ENCODE data around the gene ARL2.
"Not testable (repeated sequence)": the region's sequence is repeated elsewhere in the genome, so short reads cannot be mapped to it uniquely, and the experiment has no call there.

The ARL2 gene

DNA sequence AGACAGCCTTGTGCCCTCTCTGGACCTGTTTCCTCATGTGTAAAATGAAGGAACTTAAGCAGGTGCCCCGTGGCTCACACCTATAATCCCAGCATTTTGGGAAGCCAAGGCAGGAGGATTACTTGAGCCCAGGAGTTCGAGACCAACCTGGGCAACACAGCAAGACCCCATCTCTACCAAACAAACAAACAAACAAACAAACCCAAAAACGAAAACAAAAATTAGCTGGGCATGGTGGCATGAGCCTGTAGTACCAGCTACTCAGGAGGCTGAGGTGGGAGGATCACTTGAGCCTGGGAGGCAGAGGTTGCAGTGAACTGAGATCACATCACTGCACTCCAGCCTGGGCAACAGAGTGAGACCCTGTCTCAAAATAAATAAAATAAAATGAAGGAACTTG lies 10.0 kb upstream of the ARL2 start:
- in situ Hi-C loops (cut with MboI; ENCODE audit: low sequenced_read_pairs), result not testable (repeated sequence)

DNA sequence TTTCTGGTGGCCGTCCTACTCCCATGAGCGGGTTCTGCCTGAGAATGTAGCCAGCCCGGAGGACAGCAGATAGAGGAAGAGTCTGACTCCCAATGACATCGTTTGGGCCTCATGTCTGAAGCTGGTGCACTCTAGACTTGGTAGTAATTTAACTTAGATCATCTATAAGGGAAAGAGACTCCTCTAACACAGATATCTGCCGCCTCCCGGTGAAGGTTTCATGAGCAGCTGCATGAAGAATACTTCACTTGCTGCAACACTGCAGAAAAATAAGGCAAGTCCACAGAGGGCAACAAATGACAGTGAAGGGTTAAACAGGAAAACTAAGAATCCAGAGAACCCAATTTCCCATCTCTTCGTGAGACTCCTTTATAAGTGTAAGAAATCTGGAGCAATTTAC lies 5.9 kb upstream of the ARL2 start:
- in situ Hi-C loops (cut with MboI; ENCODE audit: low sequenced_read_pairs), result no loop called here

DNA sequence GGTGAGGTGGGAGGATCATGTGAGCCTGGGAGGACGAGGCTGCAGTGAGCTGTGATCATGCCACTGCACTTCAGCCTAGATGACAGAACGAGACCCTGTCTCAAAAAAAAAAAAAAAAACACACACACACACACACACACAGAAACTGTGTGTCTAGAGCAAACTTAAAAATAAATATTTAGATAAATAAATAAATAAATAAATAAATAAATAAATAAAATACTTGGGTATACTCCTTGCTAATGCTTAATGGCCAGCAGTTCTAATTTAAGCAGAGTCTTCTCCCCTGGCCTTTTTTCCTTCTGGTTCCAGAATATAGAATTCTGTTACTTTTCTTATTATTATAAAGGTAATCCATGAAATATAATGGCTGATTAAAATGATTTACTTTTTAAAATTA lies 5.1 kb upstream of the ARL2 start:
- in situ Hi-C loops (cut with MboI; ENCODE audit: low sequenced_read_pairs), result no loop called here

DNA sequence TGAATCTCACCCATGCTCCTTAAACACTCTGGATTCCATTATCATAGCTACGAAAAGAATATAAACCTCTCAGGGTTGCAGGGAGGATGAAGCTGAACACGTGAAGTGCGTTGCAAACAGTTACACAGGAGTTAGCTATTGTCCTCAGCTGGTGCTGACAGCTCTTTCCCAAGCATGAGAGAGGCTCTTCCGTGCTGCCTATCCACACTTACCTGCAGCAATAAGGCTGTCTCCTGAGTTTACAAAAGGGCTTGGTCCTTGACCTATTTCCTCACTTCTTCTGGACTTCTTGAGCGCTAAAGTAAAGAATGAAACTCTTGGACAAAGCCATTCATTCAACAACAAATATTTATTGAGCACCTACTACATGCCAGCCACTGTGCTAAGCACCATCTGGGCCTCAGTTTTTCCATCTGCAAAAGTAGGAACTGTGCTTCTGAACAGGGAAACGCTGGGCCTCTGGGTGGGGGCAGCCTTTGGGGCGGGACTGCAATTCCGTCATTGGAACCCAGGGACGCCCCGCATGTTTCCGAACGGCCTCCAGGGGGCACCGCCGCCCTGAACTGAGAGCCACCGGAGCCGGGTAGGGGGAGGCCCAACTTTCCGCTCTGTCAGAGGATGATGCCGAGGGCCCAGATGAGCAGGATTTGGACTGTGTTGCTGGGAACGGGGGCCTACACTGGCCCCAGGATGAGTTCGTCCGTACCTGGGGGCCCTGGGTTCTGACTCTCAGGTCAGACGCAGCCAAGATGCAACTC lies 651 bp upstream of the ARL2 start:
- in situ Hi-C loops (cut with MboI; ENCODE audit: low sequenced_read_pairs), result no loop called here

DNA sequence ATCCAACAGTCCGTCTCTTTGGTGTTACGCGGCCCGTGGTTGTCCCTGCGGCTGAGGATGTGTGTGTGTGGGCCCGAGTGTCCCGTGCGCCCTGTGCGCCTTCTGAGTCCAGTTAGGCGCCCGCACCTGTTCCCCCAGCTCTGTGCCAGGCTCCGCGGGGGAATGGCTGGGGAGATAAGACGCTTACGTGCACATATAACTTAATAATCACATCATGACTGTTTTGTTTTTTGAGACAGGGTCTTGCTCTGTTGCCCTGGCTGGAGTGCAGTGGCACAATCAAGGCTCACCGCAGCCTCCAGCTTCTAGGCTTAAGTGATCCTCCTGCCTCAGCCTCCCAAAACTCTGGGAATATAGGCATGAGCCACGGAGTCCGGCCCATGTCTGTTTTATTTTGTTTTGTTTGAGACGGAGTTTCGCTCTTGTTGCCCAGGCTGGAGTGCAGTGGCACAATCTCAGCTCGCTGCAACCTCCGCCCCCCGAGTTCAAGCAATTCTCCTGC lies 817 bp downstream of the ARL2 start:
- in situ Hi-C loops (cut with MboI; ENCODE audit: low sequenced_read_pairs), result no loop called here

DNA sequence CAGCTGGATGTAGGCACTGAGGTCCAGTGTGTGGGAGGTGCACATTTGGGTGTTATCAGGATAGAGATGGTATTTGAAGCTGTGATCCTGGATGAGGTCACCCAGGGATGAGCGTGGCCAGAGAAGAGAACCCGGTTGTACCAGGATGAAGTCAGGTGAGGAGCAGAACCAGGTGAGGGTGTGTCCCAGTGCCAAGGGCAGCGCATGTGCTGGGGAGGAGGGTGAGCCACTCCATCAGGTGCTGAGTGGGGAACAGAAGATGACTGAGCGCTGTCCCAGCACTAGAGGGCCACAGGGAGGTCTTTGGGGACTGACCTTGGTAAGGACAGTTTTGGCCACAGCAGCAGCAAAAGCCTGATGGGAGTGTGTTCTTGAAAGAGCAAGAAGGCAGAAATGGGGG lies 2.7 kb downstream of the ARL2 start:
- in situ Hi-C loops (cut with MboI; ENCODE audit: low sequenced_read_pairs), result no loop called here

DNA sequence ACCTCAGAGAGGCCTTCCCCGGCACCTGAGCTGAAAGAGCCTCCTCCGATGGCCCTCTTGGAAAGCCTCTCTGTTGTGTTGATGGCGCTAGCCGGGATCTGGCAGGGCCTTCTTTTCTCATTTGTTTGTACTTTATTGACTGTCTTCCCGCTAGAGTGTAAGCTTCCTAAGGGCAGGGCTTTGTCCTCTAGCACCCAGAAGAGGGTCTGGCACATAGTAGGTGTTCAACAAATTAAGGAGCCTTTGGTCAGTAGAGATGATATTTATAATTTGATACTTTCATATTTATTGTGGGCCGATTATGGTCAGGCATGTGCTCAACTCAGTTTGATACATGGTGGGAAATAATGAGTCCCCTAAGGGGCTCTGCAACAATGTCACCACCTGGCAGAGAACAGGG lies 4.0 kb downstream of the ARL2 start:
- in situ Hi-C loops (cut with MboI; ENCODE audit: low sequenced_read_pairs), result no loop called here

DNA sequence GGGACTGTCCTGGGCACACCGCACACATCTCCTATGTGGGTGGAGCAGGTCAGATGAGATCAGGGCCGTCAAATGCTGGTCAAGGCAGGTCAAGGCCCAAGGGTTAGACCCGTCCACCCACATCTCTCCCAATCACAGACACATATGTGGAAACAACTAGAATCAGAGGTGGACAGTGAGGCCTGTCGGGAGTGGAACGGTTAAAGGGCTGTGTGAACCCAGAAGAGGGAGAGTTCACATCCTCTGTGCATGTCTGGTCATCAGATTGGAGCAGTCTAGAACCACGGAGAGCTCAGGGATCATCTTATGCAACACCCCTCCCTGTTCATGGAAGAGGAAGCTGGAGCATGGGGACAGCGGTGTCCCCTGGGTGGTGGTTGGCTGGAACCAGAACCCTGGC lies 5.9 kb downstream of the ARL2 start:
- in situ Hi-C loops (cut with MboI; ENCODE audit: low sequenced_read_pairs), result no loop called here

DNA sequence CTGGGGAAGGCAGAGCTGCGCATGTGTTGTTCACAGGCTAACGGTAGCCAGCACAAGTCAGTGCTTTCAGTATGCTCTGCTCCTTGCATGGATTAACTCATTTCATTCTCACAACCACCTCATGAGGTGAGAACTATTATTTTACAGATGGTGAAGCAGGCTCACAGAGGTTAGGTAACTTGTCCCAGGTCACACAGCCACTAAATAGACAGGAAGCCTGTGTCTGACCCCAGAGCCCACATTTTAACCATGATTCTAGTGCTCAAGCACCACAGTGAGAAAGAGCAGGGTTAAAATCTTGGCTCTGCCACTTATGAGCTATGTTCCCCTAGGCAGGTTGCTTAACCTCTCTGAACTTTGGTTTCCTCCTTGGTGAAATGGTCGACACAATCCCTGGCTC lies 7.0 kb downstream of the ARL2 start:
- in situ Hi-C loops (cut with MboI; ENCODE audit: low sequenced_read_pairs), result no loop called here

DNA sequence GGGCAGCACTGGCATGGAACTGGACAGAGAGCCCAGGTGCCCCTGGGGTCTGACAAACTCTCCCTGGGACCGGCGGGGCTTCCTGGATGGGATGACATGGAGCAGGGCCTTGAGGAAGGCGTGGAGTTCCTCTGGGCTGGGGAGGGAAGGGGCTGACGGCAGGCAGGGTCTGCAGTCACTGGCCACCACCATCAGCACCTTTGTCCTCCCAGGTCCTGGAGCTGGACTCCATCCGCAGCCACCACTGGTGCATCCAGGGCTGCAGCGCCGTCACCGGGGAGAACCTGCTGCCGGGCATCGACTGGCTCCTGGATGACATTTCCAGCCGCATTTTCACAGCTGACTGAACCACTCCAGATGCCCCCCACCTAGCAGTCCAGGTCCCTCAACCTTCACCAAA lies 7.5 kb downstream of the ARL2 start:
- in situ Hi-C loops (cut with MboI; ENCODE audit: low sequenced_read_pairs), result no loop called here

DNA sequence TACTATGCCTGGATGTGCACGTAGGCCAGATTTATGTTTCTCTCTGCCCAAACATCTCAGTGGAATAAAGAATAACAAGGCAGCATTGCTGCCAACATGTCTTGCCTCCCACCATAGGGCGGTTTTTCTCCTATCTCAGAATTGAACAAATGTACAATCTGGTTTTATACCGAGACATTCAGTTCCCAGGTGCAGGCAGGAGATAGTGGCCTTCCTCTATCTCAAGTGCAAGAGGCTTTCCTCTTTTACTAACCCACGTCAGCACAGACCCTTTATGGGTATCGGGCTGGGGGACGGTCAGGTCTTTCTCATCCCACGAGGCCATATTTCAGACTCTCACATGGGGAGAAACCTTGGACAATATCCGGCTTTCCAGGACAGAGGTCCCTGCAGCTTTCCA lies 9.5 kb downstream of the ARL2 start:
- in situ Hi-C loops (cut with MboI; ENCODE audit: low sequenced_read_pairs), result not testable (repeated sequence)

DNA sequence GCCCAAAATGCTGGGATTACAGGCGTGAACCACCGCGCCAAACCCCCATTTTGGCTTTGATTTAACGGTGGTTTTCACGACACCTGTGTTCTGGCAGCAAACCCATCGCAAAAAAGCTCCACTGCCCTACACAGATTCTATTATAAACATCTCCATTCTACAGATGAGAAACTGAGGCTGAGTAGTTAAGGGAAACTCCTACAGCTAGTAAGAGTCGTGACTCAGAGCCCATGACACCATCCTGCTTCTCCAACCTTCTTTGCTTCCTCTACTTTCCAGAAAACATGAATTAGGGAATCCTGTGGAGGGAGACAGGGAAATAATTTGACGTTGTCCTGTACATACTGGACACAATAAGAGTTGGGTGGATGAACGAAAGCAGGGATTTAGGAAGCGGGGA lies 12.8 kb downstream of the ARL2 start:
- in situ Hi-C loops (cut with MboI; ENCODE audit: low sequenced_read_pairs), result no loop called here

DNA sequence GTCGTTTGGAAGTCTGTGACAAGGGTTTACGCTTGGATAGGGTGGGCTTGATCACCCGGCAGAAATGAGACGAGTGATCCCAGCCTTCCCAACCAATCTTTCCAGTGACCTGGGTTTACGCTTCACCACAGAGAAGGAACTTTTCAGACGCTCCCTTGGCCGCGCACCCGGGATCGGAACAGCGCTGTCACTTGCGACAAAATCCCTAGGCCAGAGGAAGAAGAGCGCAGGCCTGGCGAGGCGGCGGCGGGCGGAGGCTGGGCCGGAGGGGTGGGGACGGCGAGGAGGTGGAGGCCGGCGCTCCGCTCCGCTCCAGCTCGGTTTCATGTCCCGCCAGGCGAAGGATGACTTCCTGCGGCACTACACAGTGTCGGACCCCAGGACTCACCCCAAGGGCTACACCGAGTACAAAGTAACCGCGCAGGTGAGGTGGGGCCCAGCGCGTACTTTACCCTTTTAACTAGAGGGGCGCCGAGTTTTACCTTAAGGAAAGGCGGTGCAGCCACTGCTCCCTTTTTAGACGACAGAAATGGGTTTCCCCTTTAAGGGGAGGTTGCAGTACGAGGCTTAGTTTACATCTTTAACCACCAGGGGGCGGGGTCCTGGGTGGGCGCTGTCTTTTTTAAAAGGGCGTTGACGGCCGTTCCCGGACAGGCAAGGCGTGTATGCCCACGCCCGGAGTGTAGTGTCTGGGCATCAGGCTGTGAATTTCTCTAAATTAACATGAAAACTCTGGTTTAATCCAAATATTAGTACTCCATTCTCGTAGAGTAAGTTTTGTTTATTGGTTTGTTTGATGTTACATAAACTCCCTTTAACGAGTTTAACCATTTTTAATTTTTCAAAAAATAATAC lies 13.5 kb downstream of the ARL2 start, which contains the start of gene SNX15:
Gene SNX15, plus strand, starts transcription at position 227 of the 855 bp plus-strand sequence. Its CDS starts 99 bp downstream, at position 326.
- in situ Hi-C loops (cut with MboI; ENCODE audit: low sequenced_read_pairs), result no loop called here

DNA sequence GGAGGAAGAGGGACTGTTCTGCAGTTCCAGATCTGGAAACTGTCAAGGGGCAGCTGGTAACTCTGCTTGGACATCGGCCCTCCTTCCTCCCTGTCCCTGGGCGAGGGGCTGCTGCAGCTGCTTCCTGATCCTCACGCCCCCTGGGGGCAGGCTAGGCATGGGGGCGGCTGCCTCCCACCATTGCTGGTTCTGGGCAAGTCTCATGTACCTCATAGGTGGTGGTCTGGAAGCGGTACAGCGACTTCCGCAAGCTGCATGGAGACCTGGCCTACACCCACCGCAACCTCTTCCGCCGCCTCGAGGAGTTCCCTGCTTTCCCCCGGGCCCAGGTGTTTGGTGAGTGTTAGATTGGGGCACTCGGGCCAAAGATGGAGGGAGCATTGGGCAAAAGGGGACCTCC lies 18.3 kb downstream of the ARL2 start:
- in situ Hi-C loops (cut with MboI; ENCODE audit: low sequenced_read_pairs), result no loop called here

DNA sequence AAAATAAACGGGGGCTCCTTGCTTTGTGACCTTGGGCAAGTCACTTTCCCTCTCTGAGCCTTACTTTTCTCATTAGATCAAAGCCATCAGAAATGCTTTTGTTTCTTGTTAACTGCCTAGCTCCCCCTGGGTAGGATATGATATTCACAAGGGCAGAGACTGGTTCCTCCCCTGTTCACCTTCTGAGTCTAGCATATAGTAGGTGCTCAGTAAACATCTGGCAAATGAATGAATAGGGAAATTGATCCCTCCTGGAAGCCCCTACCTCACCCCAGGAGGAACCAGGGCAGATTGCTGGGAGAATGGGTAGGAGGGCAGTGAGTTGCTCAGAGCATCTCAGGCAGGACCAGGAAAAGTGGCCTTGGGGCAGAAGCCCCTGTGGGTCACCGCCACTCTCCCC lies 20.5 kb downstream of the ARL2 start:
- in situ Hi-C loops (cut with MboI; ENCODE audit: low sequenced_read_pairs), result no loop called here

DNA sequence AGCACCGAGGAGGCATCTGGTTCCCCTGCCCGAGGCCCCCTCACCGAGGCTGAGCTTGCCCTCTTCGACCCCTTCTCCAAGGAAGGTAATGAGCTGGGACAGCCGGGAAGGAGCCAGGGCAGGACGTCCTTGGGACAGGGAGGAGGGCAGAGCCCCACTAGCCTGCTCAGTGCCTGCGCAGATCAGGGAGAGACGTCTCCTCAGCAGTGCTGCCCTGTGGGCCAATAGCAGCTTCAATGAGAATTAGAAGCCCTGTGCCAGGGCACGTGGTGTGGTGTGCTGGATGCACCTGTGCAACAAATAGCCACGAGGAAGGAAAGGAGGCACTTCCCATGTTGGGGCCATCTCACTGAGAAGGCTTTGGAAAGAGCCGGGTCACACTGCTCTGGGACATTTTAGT lies 21.6 kb downstream of the ARL2 start:
- in situ Hi-C loops (cut with MboI; ENCODE audit: low sequenced_read_pairs), result no loop called here

DNA sequence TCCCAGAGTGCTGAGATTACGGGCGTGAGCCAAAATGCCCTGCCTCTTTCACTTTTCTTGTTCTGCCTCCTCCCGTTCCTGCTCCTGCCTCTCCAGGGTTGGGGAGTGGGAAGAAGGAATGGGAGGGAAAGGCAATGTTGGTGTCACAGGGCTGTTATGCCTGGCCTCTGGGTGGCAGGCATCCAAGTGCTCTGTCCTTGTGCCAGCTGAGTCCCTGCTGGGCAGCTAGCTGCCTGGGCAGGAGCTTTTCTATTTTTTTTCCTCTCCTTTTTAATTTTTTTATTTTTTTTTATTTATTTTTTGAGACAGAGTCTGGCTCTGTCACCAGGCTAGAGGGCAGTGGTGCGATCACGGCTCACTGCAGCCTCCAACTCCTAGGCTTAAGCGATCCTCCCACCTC lies 23.0 kb downstream of the ARL2 start:
- in situ Hi-C loops (cut with MboI; ENCODE audit: low sequenced_read_pairs), result no loop called here

DNA sequence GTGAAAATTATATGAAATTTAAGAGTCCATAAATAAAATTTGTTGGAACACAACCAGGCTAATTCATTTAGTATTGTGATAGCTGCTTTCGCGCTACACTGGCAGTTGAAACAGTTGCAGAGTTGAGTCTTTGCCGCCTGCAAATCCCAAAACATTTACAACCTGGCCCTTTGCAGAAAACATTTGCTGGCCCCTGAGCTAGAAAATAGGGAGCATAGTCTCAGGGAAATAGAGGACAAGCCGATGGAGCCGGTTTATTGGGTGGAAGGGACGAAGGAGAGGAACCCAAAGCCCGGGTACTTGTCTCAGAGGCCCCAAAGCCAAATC lies 26.5 kb downstream of the ARL2 start:
- in situ Hi-C loops (cut with MboI; ENCODE audit: low sequenced_read_pairs), result no loop called here

DNA sequence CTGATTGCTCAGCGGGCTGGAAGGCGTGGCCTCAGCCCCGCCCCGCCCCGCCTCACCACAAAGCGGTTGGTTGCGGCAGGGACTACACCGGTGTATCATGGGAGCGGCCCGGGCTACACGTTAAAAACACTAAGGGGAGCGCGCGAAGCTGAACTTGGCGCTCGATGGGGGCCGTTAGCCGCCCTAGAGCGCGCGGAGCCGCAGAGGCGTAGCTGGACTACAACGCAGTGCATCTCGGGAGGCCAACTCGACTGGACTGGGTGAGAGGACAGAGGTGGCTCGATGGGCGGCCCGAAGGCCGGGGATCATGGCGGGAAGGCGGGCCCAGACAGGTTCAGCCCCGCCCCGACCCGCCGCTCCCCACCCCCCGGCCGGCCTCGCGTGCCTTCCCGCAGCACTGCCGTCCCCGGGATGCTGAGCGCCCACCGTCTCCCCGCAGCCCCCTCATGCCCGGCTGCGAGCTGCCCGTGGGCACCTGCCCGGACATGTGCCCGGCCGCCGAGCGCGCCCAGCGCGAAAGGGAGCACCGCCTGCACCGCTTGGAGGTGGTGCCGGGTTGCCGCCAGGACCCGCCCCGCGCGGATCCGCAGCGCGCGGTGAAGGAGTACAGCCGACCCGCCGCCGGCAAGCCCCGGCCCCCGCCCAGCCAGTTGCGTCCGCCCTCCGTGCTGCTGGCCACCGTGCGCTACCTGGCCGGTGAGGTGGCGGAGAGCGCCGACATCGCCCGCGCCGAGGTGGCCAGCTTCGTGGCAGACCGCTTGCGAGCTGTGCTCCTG lies 27.1 kb downstream of the ARL2 start, which contains the start of gene SAC3D1:
Gene SAC3D1, plus strand, starts transcription at position 364 of the 776 bp plus-strand sequence. Its CDS starts 83 bp downstream, at position 447.
- in situ Hi-C loops (cut with MboI; ENCODE audit: low sequenced_read_pairs), result no loop called here

DNA sequence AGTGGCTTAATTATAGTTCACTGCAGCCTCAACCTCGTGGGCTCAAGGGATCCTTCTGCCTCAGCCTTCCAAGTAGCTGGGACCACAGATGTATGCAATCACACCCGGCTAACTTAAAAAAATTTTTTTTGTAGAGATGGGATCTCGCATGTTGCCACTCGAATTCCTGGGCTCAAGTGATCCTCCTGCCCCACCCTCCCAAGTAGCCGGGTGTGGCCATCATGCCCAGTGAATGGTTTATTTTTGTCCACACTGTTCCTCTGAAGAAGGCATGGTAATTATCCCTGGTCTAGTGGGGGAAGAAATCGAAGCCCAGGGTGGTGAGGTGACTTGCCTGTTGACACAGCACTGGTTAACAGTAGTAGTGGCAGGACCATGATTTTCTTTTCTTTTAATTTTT lies 28.9 kb downstream of the ARL2 start:
- in situ Hi-C loops (cut with MboI; ENCODE audit: low sequenced_read_pairs), result no loop called here

DNA sequence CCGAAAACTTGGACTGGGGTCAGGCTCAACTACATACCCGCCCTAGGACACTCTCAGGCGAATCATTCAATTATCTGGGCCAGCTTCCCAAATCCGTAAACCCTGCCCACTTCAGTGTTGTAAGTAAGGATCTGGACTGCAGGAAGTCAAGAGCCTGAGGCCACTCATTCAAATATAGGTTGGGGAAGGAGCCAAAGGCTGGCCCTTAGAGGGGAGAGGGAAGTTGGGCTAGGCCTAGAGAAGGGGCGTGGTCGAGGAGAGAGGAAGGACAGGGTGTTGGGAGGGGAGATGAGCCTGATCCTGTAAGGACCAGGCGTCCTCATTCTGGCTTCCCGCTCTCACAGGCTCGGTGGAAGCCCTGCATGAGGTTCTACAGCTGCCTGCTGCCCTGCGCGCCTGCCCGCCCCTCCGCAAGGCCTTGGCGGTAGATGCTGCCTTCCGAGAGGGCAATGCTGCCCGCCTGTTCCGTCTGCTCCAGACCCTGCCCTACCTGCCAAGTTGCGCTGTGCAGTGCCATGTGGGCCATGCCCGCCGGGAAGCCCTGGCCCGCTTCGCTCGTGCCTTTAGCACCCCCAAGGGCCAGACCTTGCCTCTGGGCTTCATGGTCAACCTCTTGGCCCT lies 30.0 kb downstream of the ARL2 start:
- in situ Hi-C loops (cut with MboI; ENCODE audit: low sequenced_read_pairs), result no loop called here

Measured in hTERT RPE-1 (cell line).